ENCODE measurements around the gene DPYSL3.

GRCh38 chr5:147340941-147341340 is 168.9 kb downstream of the DPYSL3 start:
- TF ChIP-seq CTCF (IDR thresholded peaks at IDR 0.05) (no peak), EP300 (IDR thresholded peaks at IDR 0.05; ENCODE audit: low read depth) (no peak), POLR2A (IDR thresholded peaks at IDR 0.05) (no peak), POLR2AphosphoS5 (IDR thresholded peaks at IDR 0.05) (no peak)

Data from transverse colon (tissue), 4 donors.